ENCODE measurements around the gene DCDC2B. TPM values are rescaled to one million over a fixed set of nuclear protein-coding genes. Genes with fewer than 3 reads are reported as not detected.

DCDC2B gene
- total and polyA plus RNA-seq, 2 experiments from 2014 or later = 0.21 TPM; not detected in 1

DNA sequence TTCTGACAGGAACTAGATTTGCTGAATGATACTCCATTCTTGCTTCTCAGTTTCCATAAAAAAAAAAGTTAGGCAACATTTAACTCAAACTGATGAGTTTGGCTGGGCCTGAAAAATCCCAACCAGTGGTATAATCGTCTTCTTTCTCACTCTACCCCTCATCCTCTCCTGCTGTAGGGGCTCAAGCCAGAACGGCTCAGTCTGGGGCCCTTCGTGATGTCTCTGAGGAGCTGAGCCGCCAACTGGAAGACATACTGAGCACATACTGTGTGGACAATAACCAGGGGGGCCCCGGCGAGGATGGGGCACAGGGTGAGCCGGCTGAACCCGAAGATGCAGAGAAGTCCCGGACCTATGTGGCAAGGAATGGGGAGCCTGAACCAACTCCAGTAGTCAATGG, 27.8 kb upstream of the DCDC2B start:
- no peak overlapping the region for H2AFZ ChIP-seq
- H3K79me2 ChIP-seq (replicated peaks; ENCODE audit: insufficient read depth) = peaks cover 54% of the 10 kb centered on the region
- no peaks in the 10 kb centered on the region for H3K9me3 Mint-ChIP-seq
- H3K27ac Mint-ChIP-seq = peak overlapping the region; percentile 88; the same call in 1 of the 2 replicates
- H3K36me3 Mint-ChIP-seq (ENCODE audit: low read depth) = peaks cover 55% of the 10 kb centered on the region
- H3K4me3 Mint-ChIP-seq = peak overlapping the region; percentile 95
- H3K36me3 ChIP-seq (ENCODE audit: insufficient read depth) = peaks cover 23% of the 10 kb centered on the region
- DNase-seq (ENCODE audit: low spot score) (no peak), ATAC-seq (no peak)
- peak overlapping the region; percentile 97 for H3K4me2 ChIP-seq
- no peaks in the 10 kb centered on the region for H3K27me3 ChIP-seq (ENCODE audit: insufficient read depth)
- peaks cover 29% of the 10 kb centered on the region for H3F3A ChIP-seq (replicated peaks; ENCODE audit: low read depth)
- H4K20me1 ChIP-seq (replicated peaks; ENCODE audit: insufficient read depth) = peaks cover 28% of the 10 kb centered on the region
- no peak overlapping the region for H3K27ac ChIP-seq (ENCODE audit: low read depth)
- H3K27me3 Mint-ChIP-seq (ENCODE audit: insufficient read depth, low read depth, poor library complexity) = peaks cover 14% of the 10 kb centered on the region
- no peaks in the 10 kb centered on the region for H3K9me2 ChIP-seq (ENCODE audit: insufficient read depth)
- H3K4me1 Mint-ChIP-seq = peaks cover 40% of the 10 kb centered on the region
- peaks cover 30% of the 10 kb centered on the region for H3K4me1 ChIP-seq (ENCODE audit: insufficient read depth)
- H3K4me3 ChIP-seq = peak overlapping the region; percentile 93
- TF ChIP-seq POLR2AphosphoS5 (IDR thresholded peaks at IDR 0.05; ENCODE audit: low read depth) = no peak
- TF ChIP-seq, protein P1, sequence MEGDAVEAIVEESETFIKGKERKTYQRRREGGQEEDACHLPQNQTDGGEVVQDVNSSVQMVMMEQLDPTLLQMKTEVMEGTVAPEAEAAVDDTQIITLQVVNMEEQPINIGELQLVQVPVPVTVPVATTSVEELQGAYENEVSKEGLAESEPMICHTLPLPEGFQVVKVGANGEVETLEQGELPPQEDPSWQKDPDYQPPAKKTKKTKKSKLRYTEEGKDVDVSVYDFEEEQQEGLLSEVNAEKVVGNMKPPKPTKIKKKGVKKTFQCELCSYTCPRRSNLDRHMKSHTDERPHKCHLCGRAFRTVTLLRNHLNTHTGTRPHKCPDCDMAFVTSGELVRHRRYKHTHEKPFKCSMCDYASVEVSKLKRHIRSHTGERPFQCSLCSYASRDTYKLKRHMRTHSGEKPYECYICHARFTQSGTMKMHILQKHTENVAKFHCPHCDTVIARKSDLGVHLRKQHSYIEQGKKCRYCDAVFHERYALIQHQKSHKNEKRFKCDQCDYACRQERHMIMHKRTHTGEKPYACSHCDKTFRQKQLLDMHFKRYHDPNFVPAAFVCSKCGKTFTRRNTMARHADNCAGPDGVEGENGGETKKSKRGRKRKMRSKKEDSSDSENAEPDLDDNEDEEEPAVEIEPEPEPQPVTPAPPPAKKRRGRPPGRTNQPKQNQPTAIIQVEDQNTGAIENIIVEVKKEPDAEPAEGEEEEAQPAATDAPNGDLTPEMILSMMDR (conservative IDR thresholded peaks at IDR 0.05; ENCODE audit: low read depth in 2 of 2) = no peak
- no peak for TF ChIP-seq ZNF331 (CRISPR knock-in tag; IDR thresholded peaks at IDR 0.05; ENCODE audit: low read depth)
- TF ChIP-seq, protein P2, sequence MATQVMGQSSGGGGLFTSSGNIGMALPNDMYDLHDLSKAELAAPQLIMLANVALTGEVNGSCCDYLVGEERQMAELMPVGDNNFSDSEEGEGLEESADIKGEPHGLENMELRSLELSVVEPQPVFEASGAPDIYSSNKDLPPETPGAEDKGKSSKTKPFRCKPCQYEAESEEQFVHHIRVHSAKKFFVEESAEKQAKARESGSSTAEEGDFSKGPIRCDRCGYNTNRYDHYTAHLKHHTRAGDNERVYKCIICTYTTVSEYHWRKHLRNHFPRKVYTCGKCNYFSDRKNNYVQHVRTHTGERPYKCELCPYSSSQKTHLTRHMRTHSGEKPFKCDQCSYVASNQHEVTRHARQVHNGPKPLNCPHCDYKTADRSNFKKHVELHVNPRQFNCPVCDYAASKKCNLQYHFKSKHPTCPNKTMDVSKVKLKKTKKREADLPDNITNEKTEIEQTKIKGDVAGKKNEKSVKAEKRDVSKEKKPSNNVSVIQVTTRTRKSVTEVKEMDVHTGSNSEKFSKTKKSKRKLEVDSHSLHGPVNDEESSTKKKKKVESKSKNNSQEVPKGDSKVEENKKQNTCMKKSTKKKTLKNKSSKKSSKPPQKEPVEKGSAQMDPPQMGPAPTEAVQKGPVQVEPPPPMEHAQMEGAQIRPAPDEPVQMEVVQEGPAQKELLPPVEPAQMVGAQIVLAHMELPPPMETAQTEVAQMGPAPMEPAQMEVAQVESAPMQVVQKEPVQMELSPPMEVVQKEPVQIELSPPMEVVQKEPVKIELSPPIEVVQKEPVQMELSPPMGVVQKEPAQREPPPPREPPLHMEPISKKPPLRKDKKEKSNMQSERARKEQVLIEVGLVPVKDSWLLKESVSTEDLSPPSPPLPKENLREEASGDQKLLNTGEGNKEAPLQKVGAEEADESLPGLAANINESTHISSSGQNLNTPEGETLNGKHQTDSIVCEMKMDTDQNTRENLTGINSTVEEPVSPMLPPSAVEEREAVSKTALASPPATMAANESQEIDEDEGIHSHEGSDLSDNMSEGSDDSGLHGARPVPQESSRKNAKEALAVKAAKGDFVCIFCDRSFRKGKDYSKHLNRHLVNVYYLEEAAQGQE (IDR thresholded peaks at IDR 0.05; ENCODE audit: unreplicated experiment) = no peak
- no peak for TF ChIP-seq JUNB (IDR thresholded peaks at IDR 0.05; ENCODE audit: unreplicated experiment)
- TF ChIP-seq CREB1 (CRISPR knock-in tag; IDR thresholded peaks at IDR 0.05; ENCODE audit: low read depth) = no peak
- TF ChIP-seq, protein P3, sequence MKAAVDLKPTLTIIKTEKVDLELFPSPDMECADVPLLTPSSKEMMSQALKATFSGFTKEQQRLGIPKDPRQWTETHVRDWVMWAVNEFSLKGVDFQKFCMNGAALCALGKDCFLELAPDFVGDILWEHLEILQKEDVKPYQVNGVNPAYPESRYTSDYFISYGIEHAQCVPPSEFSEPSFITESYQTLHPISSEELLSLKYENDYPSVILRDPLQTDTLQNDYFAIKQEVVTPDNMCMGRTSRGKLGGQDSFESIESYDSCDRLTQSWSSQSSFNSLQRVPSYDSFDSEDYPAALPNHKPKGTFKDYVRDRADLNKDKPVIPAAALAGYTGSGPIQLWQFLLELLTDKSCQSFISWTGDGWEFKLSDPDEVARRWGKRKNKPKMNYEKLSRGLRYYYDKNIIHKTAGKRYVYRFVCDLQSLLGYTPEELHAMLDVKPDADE (IDR thresholded peaks at IDR 0.05) = no peak
- no peak for TF ChIP-seq ZNF114 (CRISPR knock-in tag; IDR thresholded peaks at IDR 0.05)
- no peak for TF ChIP-seq STAT1 (IDR thresholded peaks at IDR 0.05; ENCODE audit: unreplicated experiment)
- TF ChIP-seq, protein P4, sequence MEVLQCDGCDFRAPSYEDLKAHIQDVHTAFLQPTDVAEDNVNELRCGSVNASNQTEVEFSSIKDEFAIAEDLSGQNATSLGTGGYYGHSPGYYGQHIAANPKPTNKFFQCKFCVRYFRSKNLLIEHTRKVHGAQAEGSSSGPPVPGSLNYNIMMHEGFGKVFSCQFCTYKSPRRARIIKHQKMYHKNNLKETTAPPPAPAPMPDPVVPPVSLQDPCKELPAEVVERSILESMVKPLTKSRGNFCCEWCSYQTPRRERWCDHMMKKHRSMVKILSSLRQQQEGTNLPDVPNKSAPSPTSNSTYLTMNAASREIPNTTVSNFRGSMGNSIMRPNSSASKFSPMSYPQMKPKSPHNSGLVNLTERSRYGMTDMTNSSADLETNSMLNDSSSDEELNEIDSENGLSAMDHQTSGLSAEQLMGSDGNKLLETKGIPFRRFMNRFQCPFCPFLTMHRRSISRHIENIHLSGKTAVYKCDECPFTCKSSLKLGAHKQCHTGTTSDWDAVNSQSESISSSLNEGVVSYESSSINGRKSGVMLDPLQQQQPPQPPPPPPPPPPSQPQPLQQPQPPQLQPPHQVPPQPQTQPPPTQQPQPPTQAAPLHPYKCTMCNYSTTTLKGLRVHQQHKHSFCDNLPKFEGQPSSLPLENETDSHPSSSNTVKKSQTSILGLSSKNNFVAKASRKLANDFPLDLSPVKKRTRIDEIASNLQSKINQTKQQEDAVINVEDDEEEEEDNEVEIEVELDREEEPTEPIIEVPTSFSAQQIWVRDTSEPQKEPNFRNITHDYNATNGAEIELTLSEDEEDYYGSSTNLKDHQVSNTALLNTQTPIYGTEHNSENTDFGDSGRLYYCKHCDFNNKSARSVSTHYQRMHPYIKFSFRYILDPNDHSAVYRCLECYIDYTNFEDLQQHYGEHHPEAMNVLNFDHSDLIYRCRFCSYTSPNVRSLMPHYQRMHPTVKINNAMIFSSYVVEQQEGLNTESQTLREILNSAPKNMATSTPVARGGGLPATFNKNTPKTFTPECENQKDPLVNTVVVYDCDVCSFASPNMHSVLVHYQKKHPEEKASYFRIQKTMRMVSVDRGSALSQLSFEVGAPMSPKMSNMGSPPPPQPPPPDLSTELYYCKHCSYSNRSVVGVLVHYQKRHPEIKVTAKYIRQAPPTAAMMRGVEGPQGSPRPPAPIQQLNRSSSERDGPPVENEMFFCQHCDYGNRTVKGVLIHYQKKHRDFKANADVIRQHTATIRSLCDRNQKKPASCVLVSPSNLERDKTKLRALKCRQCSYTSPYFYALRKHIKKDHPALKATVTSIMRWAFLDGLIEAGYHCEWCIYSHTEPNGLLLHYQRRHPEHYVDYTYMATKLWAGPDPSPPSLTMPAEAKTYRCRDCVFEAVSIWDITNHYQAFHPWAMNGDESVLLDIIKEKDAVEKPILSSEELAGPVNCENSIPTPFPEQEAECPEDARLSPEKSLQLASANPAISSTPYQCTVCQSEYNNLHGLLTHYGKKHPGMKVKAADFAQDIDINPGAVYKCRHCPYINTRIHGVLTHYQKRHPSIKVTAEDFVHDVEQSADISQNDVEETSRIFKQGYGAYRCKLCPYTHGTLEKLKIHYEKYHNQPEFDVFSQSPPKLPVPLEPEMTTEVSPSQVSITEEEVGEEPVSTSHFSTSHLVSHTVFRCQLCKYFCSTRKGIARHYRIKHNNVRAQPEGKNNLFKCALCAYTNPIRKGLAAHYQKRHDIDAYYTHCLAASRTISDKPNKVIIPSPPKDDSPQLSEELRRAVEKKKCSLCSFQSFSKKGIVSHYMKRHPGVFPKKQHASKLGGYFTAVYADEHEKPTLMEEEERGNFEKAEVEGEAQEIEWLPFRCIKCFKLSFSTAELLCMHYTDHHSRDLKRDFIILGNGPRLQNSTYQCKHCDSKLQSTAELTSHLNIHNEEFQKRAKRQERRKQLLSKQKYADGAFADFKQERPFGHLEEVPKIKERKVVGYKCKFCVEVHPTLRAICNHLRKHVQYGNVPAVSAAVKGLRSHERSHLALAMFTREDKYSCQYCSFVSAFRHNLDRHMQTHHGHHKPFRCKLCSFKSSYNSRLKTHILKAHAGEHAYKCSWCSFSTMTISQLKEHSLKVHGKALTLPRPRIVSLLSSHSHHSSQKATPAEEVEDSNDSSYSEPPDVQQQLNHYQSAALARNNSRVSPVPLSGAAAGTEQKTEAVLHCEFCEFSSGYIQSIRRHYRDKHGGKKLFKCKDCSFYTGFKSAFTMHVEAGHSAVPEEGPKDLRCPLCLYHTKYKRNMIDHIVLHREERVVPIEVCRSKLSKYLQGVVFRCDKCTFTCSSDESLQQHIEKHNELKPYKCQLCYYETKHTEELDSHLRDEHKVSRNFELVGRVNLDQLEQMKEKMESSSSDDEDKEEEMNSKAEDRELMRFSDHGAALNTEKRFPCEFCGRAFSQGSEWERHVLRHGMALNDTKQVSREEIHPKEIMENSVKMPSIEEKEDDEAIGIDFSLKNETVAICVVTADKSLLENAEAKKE (CRISPR knock-in tag; IDR thresholded peaks at IDR 0.05) = no peak
- TF ChIP-seq NANOG (IDR thresholded peaks at IDR 0.05; ENCODE audit: borderline replicate concordance) = no peak
- no peak for TF ChIP-seq EZH2phosphoT487 (IDR thresholded peaks at IDR 0.05; ENCODE audit: unreplicated experiment)
- no peak for TF ChIP-seq EZH2 (IDR thresholded peaks at IDR 0.05; ENCODE audit: low read depth, unreplicated experiment)

Data from GM23338 (cell line).